ENCODE measurements around the gene ABCD3. TPM values are rescaled to one million over a fixed set of nuclear protein-coding genes. Genes with fewer than 3 reads are reported as not detected.
A peak's percentile ranks its signal among the peaks of the same experiment; 100 is the strongest.

Gene ABCD3
- total RNA-seq, 1 experiment from 2014 or later: 48.8 TPM

GRCh38 chr1:94527447-94528031 is 109.3 kb downstream of the ABCD3 start:
- no TSS peak for BruUV-seq (replicated peaks)
- CTCF ChIA-PET: interaction anchor here (0.7 to 2.7 kb wide), 7 partner anchors 14 to 279 kb away, joined by 3 to 13 read pairs (median 8); no protein-coding TSS in a partner anchor
- TF ChIP-seq CTCF (IDR thresholded peaks at IDR 0.05 in 2 of 3, conservative IDR thresholded peaks at IDR 0.05 in 1 of 3; ENCODE audit: borderline replicate concordance in 1 of 3, insufficient read depth in 1 of 3, low read depth in 2 of 3, low read length in 2 of 3) (peak; percentile 5 to 36 (median 34); a peak in 3 of 6 replicates), ZBTB33 (IDR thresholded peaks at IDR 0.05; ENCODE audit: extremely low read depth, insufficient replicate concordance, low read length) (no peak), EZH2phosphoT487 (IDR thresholded peaks at IDR 0.05; ENCODE audit: borderline replicate concordance) (no peak), TCF7L2 (IDR thresholded peaks at IDR 0.05; ENCODE audit: borderline replicate concordance, extremely low read depth, insufficient read depth, insufficient read length) (no peak), POLR2AphosphoS5 (IDR thresholded peaks at IDR 0.05; ENCODE audit: low read depth, low read length) (0 out of 2 replicates have a peak, but pooled peaks have one; percentile 17), YY1 (IDR thresholded peaks at IDR 0.05; ENCODE audit: extremely low read depth, insufficient replicate concordance, low read depth, low read length) (no peak), ELF1 (IDR thresholded peaks at IDR 0.05; ENCODE audit: borderline replicate concordance, low read depth) (no peak), REST (IDR thresholded peaks at IDR 0.05; ENCODE audit: low read depth) (no peak), JUND (IDR thresholded peaks at IDR 0.05) (no peak), POLR2A (IDR thresholded peaks at IDR 0.05; ENCODE audit: borderline replicate concordance, extremely low read depth, insufficient read depth, insufficient read length) (no peak), ATF3 (IDR thresholded peaks at IDR 0.05) (no peak), ZNF274 (IDR thresholded peaks at IDR 0.05; ENCODE audit: low read depth, low read length) (no peak), SIN3A (IDR thresholded peaks at IDR 0.05; ENCODE audit: low read depth) (no peak), SP1 (IDR thresholded peaks at IDR 0.05; ENCODE audit: low read depth) (no peak), EZH2 (IDR thresholded peaks at IDR 0.05) (no peak), SRF (IDR thresholded peaks at IDR 0.05; ENCODE audit: low read depth) (no peak), CEBPB (IDR thresholded peaks at IDR 0.05; ENCODE audit: low read depth) (no peak), CBX3 (IDR thresholded peaks at IDR 0.05; ENCODE audit: low read depth) (no peak), RAD21 (IDR thresholded peaks at IDR 0.05; ENCODE audit: low read depth) (peak; percentile 46), EGR1 (IDR thresholded peaks at IDR 0.05; ENCODE audit: low read depth) (no peak)

More at GRCh38 chr1:94527447-94528031, 109.3 kb downstream of the ABCD3 start:
- H3K79me2 ChIP-seq (ENCODE audit: insufficient read depth, low read length): peaks cover 5% of the 10 kb centered on the region; the same call in 1 of the 2 replicates
- RAD21 ChIA-PET (ENCODE audit: low non-redundant PET in 1 of 2, low total read pairs in 2 of 2, uncharacterized antibody in 2 of 2, unreplicated experiment in 2 of 2): no interaction called here
- peak overlapping the region; percentile 14; the same call in 1 of the 2 replicates for H3K27ac ChIP-seq (ENCODE audit: low read depth, low read length)
- DNase-seq (ENCODE audit: low read depth, low spot score) (peak; percentile 44), ATAC-seq (peak; percentile 60)
- no peaks in the 10 kb centered on the region for H3K27me3 ChIP-seq (ENCODE audit: insufficient read depth, low read length)
- H3K9me3 ChIP-seq (ENCODE audit: control insufficient read depth in 1 of 2, insufficient read depth in 1 of 2, low read depth in 1 of 2, low read length in 2 of 2): no peaks in the 10 kb centered on the region
- peaks cover 4 to 23% of the 10 kb centered on the region in 2 experiments; a peak in 3 of 4 replicates for H3K4me1 ChIP-seq (ENCODE audit: control insufficient read depth in 1 of 2, insufficient read depth in 2 of 2, low read length in 2 of 2)
- H3K4me2 ChIP-seq (ENCODE audit: low read length): peak overlapping the region; percentile 7; the same call in 1 of the 2 replicates
- H3K36me3 ChIP-seq (ENCODE audit: control insufficient read depth in 1 of 2, insufficient read depth in 2 of 2, low read length in 2 of 2): peaks cover 5 to 27% of the 10 kb centered on the region in 2 experiments; a peak in 1 of 4 replicates
- peaks cover 3% of the 10 kb centered on the region; the same call in 1 of the 2 replicates for H4K20me1 ChIP-seq (ENCODE audit: insufficient read depth)
- H2AFZ ChIP-seq (ENCODE audit: low read depth, low read length, poor library complexity, severe bottlenecking): no peak overlapping the region
- H3K4me3 ChIP-seq (replicated peaks in 1 of 2; ENCODE audit: low read depth in 1 of 2, low read length in 2 of 2): no peak overlapping the region
- no peak overlapping the region for H3K9ac ChIP-seq (ENCODE audit: low read length)
- H3K9me2 ChIP-seq (ENCODE audit: insufficient read depth): no peaks in the 10 kb centered on the region
- POLR2A ChIA-PET: no interaction called here
- intact Hi-C loops (cut with micrococcal nuclease): loop anchor here (2.0 kb wide), 1 partner anchor 71 kb away; no protein-coding TSS in a partner anchor
